Breast epithelium (tissue), 4 donors: ENCODE data around the gene TMEM273. TPM values are rescaled to one million over a fixed set of nuclear protein-coding genes. Genes with fewer than 3 reads are reported as not detected.

Source experiments
- DNase-seq, 2 donors: peaks; one replicate each; pipeline ENCODE4 v3.0.0-alpha.2; 2019; ENCODE audit warnings: low spot score in 2 of 2
- H3K27ac ChIP-seq, 2 donors: fragments of 200-600 bp; sonication (generic) in 1 of 2; one replicate each; pipeline ENCODE4 v1.5.1; 2016 to 2019; ENCODE audit warnings: mild to moderate bottlenecking in 1 of 2
- H3K27me3 ChIP-seq, 2 donors: fragments of 200-600 bp; sonication (generic) in 1 of 2; one replicate each; pipeline versions ENCODE4 v1.5.1 to v1.6.0; 2017 to 2019; ENCODE audit warnings: control low read depth in 1 of 2, mild to moderate bottlenecking in 1 of 2
- H3K36me3 ChIP-seq: fragments of 200-600 bp; one replicate; pipeline ENCODE4 v1.5.1; 2019
- H3K4me1 ChIP-seq, 2 donors: fragments of 200-600 bp; sonication (generic); one replicate each; pipeline ENCODE4 v1.5.1; 2016 to 2019; ENCODE audit warnings: control low read depth in 1 of 2
- H3K4me3 ChIP-seq, 3 donors: fragments of 200-600 bp; sonication (generic); 1 replicate in 2 of 3; 2 replicates in 1 of 3; pipeline ENCODE4 v1.5.1; 2016 to 2019; ENCODE audit warnings: mild to moderate bottlenecking in 3 of 3, moderate library complexity in 2 of 3
- H3K9me3 ChIP-seq, 2 donors: fragments of 200-600 bp; sonication (generic) in 1 of 2; one replicate each; pipeline ENCODE4 v1.5.1; 2016 to 2019; ENCODE audit warnings: control low read depth in 1 of 2
- CTCF ChIP-seq, 3 donors: fragments of 450-650 bp; IDR thresholded peaks; one replicate each; pipeline ENCODE4 v1.5.1; 2016 to 2017; ENCODE audit warnings: antibody characterized with exemption in 3 of 3, mild to moderate bottlenecking in 3 of 3, moderate library complexity in 3 of 3
- POLR2A ChIP-seq: fragments of 450-650 bp; IDR thresholded peaks from one replicate; pipeline ENCODE4 v1.6.1; 2016; ENCODE audit warnings: antibody characterized with exemption, mild to moderate bottlenecking, moderate library complexity
- POLR2AphosphoS5 ChIP-seq, 3 donors: sonication (generic); formaldehyde crosslinking; IDR thresholded peaks; one replicate each; pipeline ENCODE4 v1.6.1; 2017; ENCODE audit warnings: antibody characterized with exemption in 3 of 3
- intact Hi-C: fragments of 100-400 bp; cut with DNase I; formaldehyde crosslinking; loops from one replicate; pipeline ENCODE4 v1.15.1; 2023; ENCODE audit warnings: low total_unique reads
- total RNA-seq, 3 donors: library from RNA; depleted of rRNA; stranded (reverse); fragments of >200 nt; gene quantifications; one replicate each; pipeline ENCODE4 v1.1.0, GENCODE V29; 2016

The TMEM273 gene
- total RNA-seq, 3 donors from 2014 or later, result 9.1 to 29.8 (median 18.4) TPM

DNA sequence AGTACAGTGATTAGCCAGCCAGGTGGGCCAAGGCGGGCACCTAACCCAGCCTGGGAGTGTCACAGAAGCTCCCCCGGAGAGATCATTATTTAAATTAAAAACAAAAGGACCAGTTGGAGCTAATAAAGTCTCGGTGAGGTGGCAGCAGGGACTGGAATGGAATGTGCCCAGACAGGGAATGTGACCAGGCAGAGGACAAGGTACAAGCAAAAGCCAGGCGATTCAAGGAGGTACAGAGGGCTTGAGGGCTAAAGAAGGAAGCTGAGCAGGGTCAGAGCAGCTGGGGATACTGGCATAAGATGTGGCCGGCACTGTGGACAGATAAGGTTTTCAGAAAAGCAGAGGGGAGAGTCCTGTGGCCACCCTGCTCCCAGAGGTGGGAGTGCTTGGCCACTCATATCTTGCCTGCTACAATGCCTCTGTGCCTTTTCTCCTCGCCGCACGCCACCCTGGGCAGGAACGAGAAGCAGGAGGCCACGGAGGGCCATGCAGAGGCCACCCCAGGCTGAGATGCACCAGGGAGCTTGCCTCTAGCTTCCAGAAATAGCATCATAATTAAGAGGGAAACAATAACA, 13.2 kb downstream of the TMEM273 start:
- Histone ChIP-seq H3K9me3 (no peaks in the 10 kb centered on the region), H3K27ac (no peak overlapping the region), H3K4me1 (no peaks in the 10 kb centered on the region), H3K36me3 (no peaks in the 10 kb centered on the region), H3K27me3 (no peaks in the 10 kb centered on the region), H3K4me3 (no peak overlapping the region)
- TF ChIP-seq CTCF (IDR thresholded peaks at IDR 0.05), result no peak
- TF ChIP-seq POLR2A, result no peak
- no peak for TF ChIP-seq POLR2AphosphoS5 (IDR thresholded peaks at IDR 0.05)
- intact Hi-C loops, result no loop called here
- no peak for DNase-seq

DNA sequence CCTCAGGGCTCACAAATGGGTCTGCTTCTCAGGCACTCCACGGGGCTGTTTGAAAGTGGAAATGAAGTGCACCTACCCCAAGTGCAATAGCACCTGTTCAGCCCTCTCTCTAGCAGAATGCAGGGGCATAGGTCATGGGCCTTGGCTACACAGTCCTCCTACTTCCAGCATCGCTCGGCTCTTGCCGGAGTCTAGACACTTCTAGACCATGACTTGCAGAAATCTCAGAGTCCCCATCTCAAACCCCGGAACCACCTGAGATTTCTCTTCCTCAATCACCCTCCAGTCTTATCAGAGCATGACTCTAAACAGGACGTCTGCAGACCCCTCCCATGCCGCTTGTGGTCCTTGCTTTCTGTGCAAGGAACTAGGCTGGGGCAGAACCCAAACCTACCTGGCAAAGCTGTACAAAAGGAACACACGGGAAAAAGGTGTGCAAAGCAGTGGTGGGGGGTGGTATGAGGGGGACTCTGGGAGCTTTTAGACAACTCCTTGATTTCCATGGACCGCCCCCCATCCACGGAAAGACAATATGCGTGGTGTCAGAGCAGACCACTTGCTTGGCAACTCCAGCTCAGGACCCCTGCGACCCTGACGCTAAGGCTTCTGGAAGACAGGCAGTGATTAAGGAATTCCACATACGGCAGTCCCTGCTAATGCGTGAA, 13.8 kb downstream of the TMEM273 start:
- no peak for TF ChIP-seq POLR2AphosphoS5 (IDR thresholded peaks at IDR 0.05)
- TF ChIP-seq POLR2A, result no peak
- no peak for TF ChIP-seq CTCF (IDR thresholded peaks at IDR 0.05)

DNA sequence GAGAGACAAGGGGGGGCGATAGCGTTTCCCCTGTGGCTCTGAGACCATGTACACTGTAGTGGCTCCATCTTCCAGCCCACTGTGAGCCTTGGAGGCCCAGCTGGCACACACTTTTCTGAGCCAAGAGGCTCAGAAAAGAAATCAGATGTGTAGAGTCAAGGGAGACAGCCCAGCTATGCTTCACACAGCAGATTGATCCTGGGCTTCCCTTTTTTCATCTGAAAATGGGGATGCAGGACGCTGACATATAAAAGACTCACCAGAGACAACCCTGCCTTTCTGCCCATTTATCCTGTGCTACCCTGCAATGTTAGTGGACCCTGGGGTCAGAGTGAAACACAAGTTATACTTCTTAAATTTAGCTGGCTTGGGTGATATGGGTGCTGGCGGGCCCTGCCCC, 14.3 kb downstream of the TMEM273 start:
- Histone ChIP-seq H3K36me3 (no peaks in the 10 kb centered on the region), H3K4me3 (no peak overlapping the region), H3K9me3 (no peaks in the 10 kb centered on the region), H3K27me3 (no peaks in the 10 kb centered on the region), H3K4me1 (no peaks in the 10 kb centered on the region), H3K27ac (no peak overlapping the region)
- no peak for DNase-seq
- TF ChIP-seq CTCF (IDR thresholded peaks at IDR 0.05) (no peak), POLR2A (no peak), POLR2AphosphoS5 (IDR thresholded peaks at IDR 0.05) (no peak)
- intact Hi-C loops, result no loop called here

More for the DNA sequence above, 13.8 kb downstream of the TMEM273 start:
- Histone ChIP-seq H3K27me3 (no peaks in the 10 kb centered on the region), H3K36me3 (no peaks in the 10 kb centered on the region), H3K4me1 (no peaks in the 10 kb centered on the region), H3K27ac (no peak overlapping the region), H3K9me3 (no peaks in the 10 kb centered on the region), H3K4me3 (no peak overlapping the region)
- intact Hi-C loops, result no loop called here
- no peak for DNase-seq

DNA sequence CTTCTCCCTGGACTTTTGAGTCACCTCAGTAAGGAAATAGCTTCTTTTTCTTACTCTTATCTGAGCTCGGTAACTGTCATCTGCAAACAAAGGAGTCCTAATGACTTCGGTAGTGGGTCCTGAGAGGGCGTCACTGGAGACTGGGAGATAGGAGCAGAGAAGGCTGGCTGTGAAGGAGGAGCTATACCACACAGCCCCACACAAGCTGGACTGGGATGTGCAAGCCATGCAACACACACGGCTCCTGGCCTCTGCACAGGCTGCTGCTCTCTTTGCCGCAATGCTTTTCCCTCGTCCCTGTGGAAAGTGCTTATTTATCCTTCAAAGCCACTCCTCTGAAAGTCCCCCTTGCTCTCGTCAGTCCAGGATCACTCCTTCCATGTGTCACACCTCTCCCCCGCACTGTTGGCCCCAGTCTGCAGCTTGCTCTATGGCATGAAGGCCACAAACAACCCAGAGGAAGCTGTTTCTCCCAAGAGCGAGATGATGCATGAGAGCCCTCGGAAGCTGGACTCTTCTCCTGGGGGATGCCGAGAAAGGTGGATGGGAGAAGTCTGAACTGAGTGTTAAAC, 14.9 kb downstream of the TMEM273 start:
- no peak overlapping the region for H3K27ac ChIP-seq
- H3K36me3 ChIP-seq, result no peaks in the 10 kb centered on the region
- no peak for DNase-seq
- H3K4me3 ChIP-seq, result no peak overlapping the region
- H3K4me1 ChIP-seq, result no peaks in the 10 kb centered on the region
- no peaks in the 10 kb centered on the region for H3K27me3 ChIP-seq
- no peaks in the 10 kb centered on the region for H3K9me3 ChIP-seq
- intact Hi-C loops, result no loop called here
- no peak for TF ChIP-seq POLR2A

GRCh38 chr10:49172777-49173132, 15.4 kb downstream of the TMEM273 start:
- Histone ChIP-seq H3K27ac (no peak overlapping the region), H3K36me3 (no peaks in the 10 kb centered on the region), H3K27me3 (no peaks in the 10 kb centered on the region), H3K4me1 (no peaks in the 10 kb centered on the region), H3K4me3 (no peak overlapping the region), H3K9me3 (no peaks in the 10 kb centered on the region)
- TF ChIP-seq POLR2A (no peak), POLR2AphosphoS5 (IDR thresholded peaks at IDR 0.05) (no peak), CTCF (IDR thresholded peaks at IDR 0.05) (no peak)
- no peak for DNase-seq
- intact Hi-C loops, result no loop called here
